Stimulated activated CD4-positive, alpha-beta T cell treated with anti-CD3 and anti-CD28 coated beads, Interleukin-1b, Interleukin-23, amount 100 ng/mL, for 24 hours (primary cell): ENCODE data around the gene TBRG4.
"Not testable (repeated sequence)": the region's sequence is repeated elsewhere in the genome, so short reads cannot be mapped to it uniquely, and the experiment has no call there.

ENCODE experiments used
- DNase-seq, 4 experiments: peaks; one replicate each; pipeline ENCODE4 v3.0.0-alpha.2; 2020; ENCODE audit warnings: low read depth in 4 of 4, low spot score in 1 of 4

TBRG4 gene

GRCh38 chr7:45118292-45118691, 6.8 kb upstream of the TBRG4 start:
- DNase-seq: no peak

DNA sequence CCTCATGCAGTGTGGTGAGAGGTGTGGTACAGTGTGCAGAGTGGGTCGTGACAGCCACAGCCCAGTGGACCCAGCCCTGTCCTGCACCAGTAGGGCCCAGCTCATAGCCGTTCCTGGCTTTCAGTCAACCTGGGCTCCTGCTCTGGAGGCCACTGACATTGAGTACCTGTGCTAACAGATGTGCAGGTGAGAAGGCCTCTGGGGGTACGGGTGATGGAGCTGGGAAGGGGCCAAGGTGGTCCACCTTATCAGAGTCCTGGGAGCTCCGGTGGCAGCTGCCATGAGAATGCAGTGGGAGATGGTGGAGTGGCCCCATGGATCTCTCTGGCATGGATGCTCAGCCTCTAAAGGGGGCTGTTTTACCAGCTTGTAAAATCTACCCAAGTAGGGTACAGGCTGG, 6.1 kb upstream of the TBRG4 start:
- no peak for DNase-seq

- no peak for DNase-seq
Observed at GRCh38 chr7:45116048-45116447, 4.6 kb upstream of the TBRG4 start.

DNA sequence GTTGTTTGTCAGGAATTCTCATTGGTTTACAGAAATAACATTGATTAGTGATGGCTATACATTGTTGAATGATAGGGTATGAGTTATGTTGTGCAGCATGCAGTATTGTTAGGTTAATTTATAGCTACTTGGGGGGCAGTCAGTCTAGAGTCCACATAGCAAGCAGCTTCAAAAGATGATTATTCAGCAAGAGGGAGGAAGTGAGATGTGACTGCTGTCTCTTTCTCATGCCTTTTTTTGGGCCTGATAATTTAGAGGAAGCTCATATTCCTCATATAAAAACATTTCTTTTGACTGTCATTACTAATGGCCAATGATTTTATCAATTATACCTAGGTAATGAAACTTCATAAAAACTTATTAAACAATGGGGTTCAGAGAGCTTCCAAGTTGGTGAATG, 3.4 kb upstream of the TBRG4 start:
- no peak for DNase-seq

DNA sequence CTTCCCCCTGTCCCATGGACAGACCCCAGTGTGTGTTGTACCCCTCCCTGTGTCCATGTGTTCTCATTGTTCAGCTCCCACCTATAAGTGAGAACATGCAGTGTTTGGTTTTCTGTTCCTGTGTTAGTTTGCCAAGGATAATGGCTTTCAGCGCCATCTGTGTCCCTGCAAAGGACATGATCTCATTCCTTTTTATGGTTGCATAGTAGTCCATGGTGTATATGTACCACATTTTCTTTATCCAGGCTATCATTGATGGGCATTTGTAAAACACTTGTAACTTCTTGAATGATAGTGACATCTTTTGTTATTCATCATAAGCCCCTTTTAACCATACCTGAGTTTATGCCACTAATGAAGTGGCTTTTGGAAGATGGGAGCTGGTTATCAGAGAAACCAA, 2.8 kb upstream of the TBRG4 start:
- not testable (repeated sequence) for DNase-seq

DNA sequence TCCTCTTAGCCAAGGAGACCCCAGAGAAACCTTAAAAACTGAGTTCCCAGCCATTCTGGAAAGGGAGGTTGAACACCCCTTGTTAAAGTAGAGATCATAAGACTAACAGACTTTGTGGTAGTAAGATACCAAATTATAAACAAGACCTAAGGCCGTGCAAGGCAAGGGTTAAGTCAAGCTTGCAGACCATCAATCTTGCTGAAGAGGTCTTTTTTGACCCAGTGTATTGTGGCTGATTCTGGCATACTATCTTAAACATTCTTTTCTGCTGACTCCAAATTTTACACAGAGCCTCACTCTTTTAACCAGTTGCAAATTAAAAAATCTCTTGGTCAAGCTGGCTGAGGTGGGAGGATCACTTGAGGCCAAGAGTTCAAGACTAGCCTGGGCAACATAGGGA, 1.2 kb upstream of the TBRG4 start:
- no peak for DNase-seq

DNA sequence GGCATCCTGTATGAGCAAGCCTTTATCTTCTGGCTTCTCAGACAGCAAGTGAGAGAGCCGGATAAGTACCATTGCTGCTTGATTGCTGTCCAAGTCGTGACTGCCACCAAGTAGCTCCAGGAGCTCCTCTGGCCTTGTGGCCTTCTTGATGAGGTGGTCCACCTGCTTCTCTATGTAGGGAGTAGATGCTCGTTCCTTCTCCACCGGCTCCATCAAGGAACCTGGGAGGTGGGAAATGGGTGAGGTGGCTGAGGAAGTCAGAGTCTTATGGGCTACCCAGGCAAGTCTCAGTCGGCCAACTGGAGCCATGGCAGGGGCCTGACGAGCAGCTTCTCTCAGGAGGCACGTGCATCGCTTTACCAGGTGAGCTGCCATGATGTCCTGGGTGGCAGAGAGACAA, 2.6 kb downstream of the TBRG4 start:
- DNase-seq: no peak

DNA sequence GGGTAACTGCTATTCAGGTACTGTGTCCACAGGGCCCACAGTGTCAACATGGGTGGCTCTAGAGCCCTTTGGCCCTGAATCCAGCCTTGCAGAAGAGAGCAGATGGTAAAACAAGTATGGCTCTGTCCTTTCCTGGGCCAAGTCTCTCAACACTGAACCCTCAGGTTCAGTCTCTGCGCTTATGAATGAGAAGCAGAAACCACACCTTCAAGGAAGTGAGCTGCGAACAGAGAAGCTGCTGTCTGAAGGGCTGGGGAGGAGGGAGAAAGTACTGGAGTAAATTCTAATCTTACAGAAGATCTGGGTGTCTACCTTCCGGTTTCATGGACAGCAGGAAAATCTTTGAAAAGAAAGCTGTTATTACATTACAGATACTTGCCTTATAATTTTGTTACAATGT, 4.1 kb downstream of the TBRG4 start:
- DNase-seq: no peak

GRCh38 chr7:45106820-45107219, 4.7 kb downstream of the TBRG4 start:
- DNase-seq: no peak

GRCh38 chr7:45105588-45106188, 5.8 kb downstream of the TBRG4 start:
- DNase-seq: no peak

- DNase-seq: no peak
Observed at GRCh38 chr7:45104844-45105587, 6.5 kb downstream of the TBRG4 start.

DNA sequence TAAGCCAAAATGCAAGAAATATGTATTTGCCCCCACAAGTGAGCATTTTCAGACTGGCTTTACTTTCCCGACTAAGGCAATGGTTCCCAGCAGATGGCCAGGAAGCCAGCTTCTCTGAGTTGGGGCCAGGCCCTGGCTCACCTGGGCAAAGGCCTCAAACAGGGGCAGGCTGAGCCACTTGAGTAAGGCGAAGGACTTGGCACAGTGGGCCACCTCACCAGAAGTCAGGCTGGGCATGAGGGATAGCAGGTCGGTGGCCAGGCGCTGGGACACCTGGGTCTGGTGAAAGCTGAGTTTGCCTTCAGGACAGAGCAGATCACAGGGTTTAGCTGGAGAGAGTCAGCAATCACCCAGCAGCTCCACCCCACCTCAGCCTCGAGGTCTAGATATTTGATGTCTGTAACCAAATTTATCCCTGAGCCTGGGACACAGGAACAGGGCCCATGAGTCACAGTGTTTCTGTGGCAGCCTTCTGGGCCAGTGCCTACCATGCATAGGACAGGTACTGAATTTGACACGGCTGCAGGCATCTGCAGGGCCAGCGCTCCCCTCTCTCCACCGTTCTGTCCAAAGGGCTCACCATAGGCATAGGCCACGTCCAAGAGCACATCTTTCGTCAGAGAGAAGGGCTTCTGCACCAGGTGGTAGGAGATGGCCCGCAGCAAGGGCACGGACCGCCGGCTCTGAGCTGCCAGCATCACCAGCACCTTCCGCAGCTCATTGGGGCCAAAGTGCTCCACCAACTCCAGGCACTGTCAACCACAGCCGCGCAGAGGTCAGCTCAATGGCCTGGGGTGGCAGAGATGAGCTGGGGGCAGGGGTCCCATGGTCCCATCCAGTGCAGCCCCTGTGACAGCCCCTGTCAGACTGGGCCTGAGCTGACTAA, 7.3 kb downstream of the TBRG4 start:
- no peak for DNase-seq

DNA sequence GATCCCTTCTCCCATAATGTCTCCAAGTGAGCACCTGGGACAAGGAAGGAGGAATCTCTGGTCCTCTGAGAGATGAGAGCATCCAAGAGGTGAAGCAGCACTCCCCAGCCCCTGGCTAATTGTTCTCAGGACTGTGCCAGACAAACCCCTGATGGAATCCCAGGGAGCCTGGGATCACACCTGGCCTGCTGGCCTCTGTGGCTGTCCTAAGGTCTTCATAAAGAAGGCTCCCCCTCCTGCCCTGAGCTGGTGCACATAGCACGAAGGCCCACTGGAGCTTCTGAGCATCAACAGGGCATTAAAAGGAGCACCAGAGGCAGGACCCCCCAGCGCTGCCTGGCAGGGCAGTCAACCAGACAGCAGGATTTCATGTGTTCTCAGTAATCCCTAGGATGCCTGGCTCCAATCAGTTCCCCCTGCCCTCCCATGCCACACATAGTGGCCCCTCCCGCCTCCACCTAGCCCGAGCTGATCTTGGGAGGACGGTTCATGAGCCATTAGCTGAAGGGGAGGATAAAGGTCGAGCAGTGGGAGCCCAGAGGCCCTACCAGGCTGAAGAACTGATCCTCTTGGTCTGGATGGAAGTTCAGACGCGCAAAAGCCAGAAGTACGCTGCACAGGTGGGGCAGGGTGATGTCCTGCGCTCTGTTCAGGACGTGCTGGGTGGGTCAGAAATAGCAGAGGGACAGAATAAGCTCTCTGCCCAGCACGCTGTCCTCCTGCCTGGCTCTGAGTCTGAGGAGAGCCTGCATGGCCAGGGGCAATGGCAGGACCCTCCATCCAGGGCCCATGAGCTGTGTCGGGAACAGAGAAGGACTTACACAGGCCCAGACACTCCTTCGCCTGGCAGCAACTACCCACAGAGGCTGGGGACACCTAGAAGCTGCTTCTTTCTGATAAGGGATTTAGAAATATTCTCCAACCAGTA, 8.4 kb downstream of the TBRG4 start:
- DNase-seq: no peak

- no peak for DNase-seq
Observed at GRCh38 chr7:45101748-45102147, 9.7 kb downstream of the TBRG4 start.

DNA sequence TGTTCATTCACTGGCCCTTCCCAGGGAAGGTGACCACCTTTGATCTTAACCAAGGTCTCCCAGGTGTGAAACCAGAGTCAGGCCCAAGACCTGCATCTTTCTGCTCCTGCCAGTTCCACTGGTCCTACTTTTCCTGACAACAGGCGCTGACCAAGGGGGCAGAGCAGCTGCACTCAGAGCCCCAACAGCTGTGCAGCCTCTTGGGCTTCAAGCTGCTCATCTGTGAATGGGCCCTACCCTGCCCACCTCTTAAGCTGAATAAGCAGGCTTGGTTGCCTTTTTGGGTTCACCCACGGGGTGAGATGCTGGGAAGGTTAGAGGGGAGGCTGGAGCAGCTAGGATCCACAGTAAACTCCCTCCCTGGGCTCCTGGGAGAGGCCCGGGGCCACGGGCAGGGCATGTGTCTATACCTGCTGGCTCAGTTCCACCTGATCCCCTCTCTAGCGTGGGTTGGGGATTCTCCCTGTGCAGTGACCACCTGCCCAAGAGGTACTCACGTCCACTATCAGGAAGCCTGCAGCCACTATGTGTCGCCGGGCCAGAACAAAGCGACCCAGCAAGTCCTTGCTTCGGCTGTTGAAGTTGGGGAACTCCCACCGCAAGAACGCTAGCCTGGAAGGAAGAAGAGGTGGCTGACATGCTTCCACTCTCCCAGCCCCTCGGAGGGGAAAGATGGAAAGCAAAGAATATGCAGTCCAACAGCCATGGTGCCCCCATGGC, 10.6 kb downstream of the TBRG4 start:
- no peak for DNase-seq

- no peak for DNase-seq
Observed at GRCh38 chr7:45099891-45100760, 11.4 kb downstream of the TBRG4 start.

DNA sequence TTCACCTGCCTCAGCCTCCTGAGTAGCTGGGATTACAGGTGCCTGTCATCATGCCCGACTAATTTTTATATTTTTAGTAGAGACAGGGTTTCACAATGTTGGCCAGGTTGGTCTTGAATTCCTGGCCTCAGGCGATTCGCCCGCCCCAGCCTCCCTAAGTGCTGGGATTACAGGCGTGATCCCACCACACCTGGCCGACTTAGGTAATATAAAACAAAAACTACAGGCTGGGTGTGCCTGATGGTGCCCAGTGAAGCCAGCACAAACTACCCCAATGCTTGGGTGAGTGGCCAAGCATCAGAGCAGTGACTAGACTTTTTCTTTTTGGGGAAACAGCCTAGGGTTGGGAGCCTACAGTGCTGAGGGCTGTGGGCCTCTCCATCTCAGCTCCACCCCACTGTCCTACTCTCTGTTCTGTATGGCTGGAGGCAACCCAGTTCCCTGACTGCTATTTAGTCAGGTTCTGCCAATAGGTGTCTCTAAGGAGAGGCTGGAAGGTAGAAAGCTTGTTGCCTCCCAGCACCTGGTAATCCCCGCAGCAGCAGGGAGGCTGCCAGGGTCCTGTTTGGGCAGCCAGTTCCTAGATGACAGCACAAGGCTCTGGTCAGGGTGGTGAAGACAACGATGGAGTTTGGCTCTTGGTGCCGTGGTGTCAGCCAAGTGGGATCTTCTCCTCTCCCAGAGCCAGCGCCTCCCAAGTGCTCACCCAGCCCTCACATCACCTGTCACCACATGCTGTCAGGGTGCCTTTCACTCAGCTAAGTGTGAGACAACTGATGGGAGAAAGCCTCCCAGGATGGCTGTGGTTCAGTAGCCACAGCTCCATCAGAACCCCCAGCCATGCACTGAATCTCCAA, 12.3 kb downstream of the TBRG4 start:
- DNase-seq: no peak

DNA sequence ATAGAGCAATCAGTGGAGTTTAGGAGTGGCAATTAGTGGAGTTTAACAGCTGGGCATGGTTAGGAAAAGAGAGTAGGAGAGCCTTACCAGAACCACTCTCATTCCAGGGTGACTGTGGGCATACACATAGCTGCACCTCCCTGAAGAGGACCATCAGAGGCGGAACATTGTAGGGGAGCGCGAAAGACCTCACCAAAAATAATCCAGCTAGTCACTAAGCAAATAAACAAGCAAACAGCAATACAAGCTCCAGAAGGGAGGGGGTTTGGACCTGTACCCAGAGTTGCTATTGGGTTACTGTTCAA, 18.6 kb downstream of the TBRG4 start:
- no peak for DNase-seq
